SK-N-MC (cell line): ENCODE results near the gene SHROOM2.

Source experiments
- DNase-seq: peaks from one replicate; pipeline ENCODE4 v3.0.0-alpha.2; 2011; ENCODE audit warnings: low read depth, low spot score
- H3K27ac ChIP-seq: fragments of 200-600 bp; sonication (generic); 2 replicates; pipeline ENCODE4 v1.5.1; 2016; ENCODE audit warnings: mixed run types
- H3K36me3 ChIP-seq: fragments of 200-600 bp; sonication (generic); 2 replicates; pipeline ENCODE4 v1.6.1; 2017; ENCODE audit warnings: antibody characterized with exemption, low read length, mixed read lengths; ENCODE audit not compliant: insufficient read depth
- H3K4me3 ChIP-seq: fragments of 200-600 bp; sonication (generic); 2 replicates; pipeline ENCODE4 v1.5.1; 2016
- H3K9ac ChIP-seq: fragments of 200-600 bp; sonication (generic); 2 replicates; pipeline ENCODE4 v1.8.0; 2017; ENCODE audit warnings: mixed run types, mixed read lengths; ENCODE audit not compliant: insufficient read length
- H3K9me3 ChIP-seq: fragments of 200-600 bp; sonication (generic); 2 replicates; pipeline ENCODE4 v1.6.1; 2017; ENCODE audit warnings: low read depth, mild to moderate bottlenecking, antibody characterized with exemption, low read length, moderate library complexity, mixed read lengths
- EZH2 ChIP-seq: fragments of 200-600 bp; sonication (generic); IDR thresholded peaks from one replicate; pipeline ENCODE4 v1.6.1; 2017; ENCODE audit warnings: antibody characterized with exemption
- FOXP2 ChIP-seq: optimal IDR thresholded peaks from 2 replicates; pipeline ENCODE3; 2011; ENCODE audit warnings: mild to moderate bottlenecking, moderate library complexity; ENCODE audit not compliant: insufficient read depth; ENCODE audit errors: extremely low read length, control extremely low read depth
- POLR2AphosphoS5 ChIP-seq: IDR thresholded peaks from 2 replicates; pipeline ENCODE4 v1.6.1; 2012; ENCODE audit warnings: mild to moderate bottlenecking, low read depth, low read length, borderline replicate concordance

The SHROOM2 gene

GRCh38 chrX:9816084-9816700 is 30.0 kb downstream of the SHROOM2 start:
- Histone ChIP-seq H3K9me3 (no peaks in the 10 kb centered on the region), H3K9ac (no peak overlapping the region), H3K27ac (no peak overlapping the region), H3K4me3 (no peak overlapping the region), H3K36me3 (no peaks in the 10 kb centered on the region)
- TF ChIP-seq FOXP2 (no peak), POLR2AphosphoS5 (no peak), EZH2 (no peak)
- no peak for DNase-seq

GRCh38 chrX:9821572-9821971 is 35.3 kb downstream of the SHROOM2 start:
- Histone ChIP-seq H3K4me3 (no peak overlapping the region), H3K9me3 (no peaks in the 10 kb centered on the region), H3K27ac (no peak overlapping the region), H3K9ac (no peak overlapping the region), H3K36me3 (no peaks in the 10 kb centered on the region)
- DNase-seq, result no peak
- TF ChIP-seq FOXP2 (no peak), EZH2 (no peak), POLR2AphosphoS5 (no peak)

GRCh38 chrX:9824554-9824953 is 38.3 kb downstream of the SHROOM2 start:
- no peak for TF ChIP-seq FOXP2
- TF ChIP-seq POLR2AphosphoS5, result no peak
- no peak for TF ChIP-seq EZH2
- H3K4me3 ChIP-seq, result no peak overlapping the region
- no peaks in the 10 kb centered on the region for H3K36me3 ChIP-seq
- no peak overlapping the region for H3K27ac ChIP-seq
- DNase-seq, result no peak
- no peak overlapping the region for H3K9ac ChIP-seq
- H3K9me3 ChIP-seq, result no peaks in the 10 kb centered on the region

GRCh38 chrX:9825129-9825790 is 39.0 kb downstream of the SHROOM2 start:
- no peak overlapping the region for H3K4me3 ChIP-seq
- H3K27ac ChIP-seq, result no peak overlapping the region
- no peak overlapping the region for H3K9ac ChIP-seq
- H3K36me3 ChIP-seq, result no peaks in the 10 kb centered on the region
- no peak for TF ChIP-seq FOXP2
- no peak for TF ChIP-seq EZH2
- no peak for TF ChIP-seq POLR2AphosphoS5
- no peaks in the 10 kb centered on the region for H3K9me3 ChIP-seq
- no peak for DNase-seq

- H3K4me3 ChIP-seq, result no peak overlapping the region
- TF ChIP-seq FOXP2, result no peak
- no peak for TF ChIP-seq EZH2
- H3K27ac ChIP-seq, result no peak overlapping the region
- DNase-seq, result no peak
- H3K9ac ChIP-seq, result no peak overlapping the region
- H3K9me3 ChIP-seq, result no peaks in the 10 kb centered on the region
- no peaks in the 10 kb centered on the region for H3K36me3 ChIP-seq
Observed at GRCh38 chrX:9825966-9826365, 39.7 kb downstream of the SHROOM2 start.

- no peak for TF ChIP-seq POLR2AphosphoS5
- H3K27ac ChIP-seq, result no peak overlapping the region
- H3K9me3 ChIP-seq, result no peaks in the 10 kb centered on the region
- no peak for DNase-seq
- H3K36me3 ChIP-seq, result no peaks in the 10 kb centered on the region
- no peak overlapping the region for H3K9ac ChIP-seq
- H3K4me3 ChIP-seq, result no peak overlapping the region
Observed at GRCh38 chrX:9829308-9830267, 43.4 kb downstream of the SHROOM2 start.

- H3K27ac ChIP-seq, result no peak overlapping the region
- H3K4me3 ChIP-seq, result no peak overlapping the region
- no peak overlapping the region for H3K9ac ChIP-seq
- DNase-seq, result no peak
- no peaks in the 10 kb centered on the region for H3K9me3 ChIP-seq
- H3K36me3 ChIP-seq, result no peaks in the 10 kb centered on the region
- TF ChIP-seq EZH2 (no peak), POLR2AphosphoS5 (no peak), FOXP2 (no peak)
Observed at GRCh38 chrX:9832811-9833210, 46.6 kb downstream of the SHROOM2 start.

- H3K4me3 ChIP-seq, result no peak overlapping the region
Observed at GRCh38 chrX:9835585-9836210, 49.5 kb downstream of the SHROOM2 start.

More at GRCh38 chrX:9835585-9836210, 49.5 kb downstream of the SHROOM2 start:
- TF ChIP-seq FOXP2, result no peak
- no peak for TF ChIP-seq EZH2
- no peak for TF ChIP-seq POLR2AphosphoS5
- Histone ChIP-seq H3K27ac (no peak overlapping the region), H3K9ac (no peak overlapping the region), H3K9me3 (no peaks in the 10 kb centered on the region), H3K36me3 (no peaks in the 10 kb centered on the region)
- no peak for DNase-seq
